Ovary (tissue), 3 donors: ENCODE measurements around the gene TTLL5.

Experiments used
- CTCF ChIP-seq, 3 donors: fragments of 450-650 bp in 2 of 3; fragments of 200-600 bp in 1 of 3; IDR thresholded peaks; one replicate each; pipeline versions ENCODE4 v1.5.1 to v1.8.0; 2016 to 2022; ENCODE audit warnings: antibody characterized with exemption in 3 of 3, mild to moderate bottlenecking in 1 of 3
- EP300 ChIP-seq: sonication (generic); formaldehyde crosslinking; IDR thresholded peaks from one replicate; pipeline ENCODE4 v1.6.1; 2017; ENCODE audit warnings: antibody characterized with exemption
- donor health status: DM: no; HTN: no; CAD: no.

DNA sequence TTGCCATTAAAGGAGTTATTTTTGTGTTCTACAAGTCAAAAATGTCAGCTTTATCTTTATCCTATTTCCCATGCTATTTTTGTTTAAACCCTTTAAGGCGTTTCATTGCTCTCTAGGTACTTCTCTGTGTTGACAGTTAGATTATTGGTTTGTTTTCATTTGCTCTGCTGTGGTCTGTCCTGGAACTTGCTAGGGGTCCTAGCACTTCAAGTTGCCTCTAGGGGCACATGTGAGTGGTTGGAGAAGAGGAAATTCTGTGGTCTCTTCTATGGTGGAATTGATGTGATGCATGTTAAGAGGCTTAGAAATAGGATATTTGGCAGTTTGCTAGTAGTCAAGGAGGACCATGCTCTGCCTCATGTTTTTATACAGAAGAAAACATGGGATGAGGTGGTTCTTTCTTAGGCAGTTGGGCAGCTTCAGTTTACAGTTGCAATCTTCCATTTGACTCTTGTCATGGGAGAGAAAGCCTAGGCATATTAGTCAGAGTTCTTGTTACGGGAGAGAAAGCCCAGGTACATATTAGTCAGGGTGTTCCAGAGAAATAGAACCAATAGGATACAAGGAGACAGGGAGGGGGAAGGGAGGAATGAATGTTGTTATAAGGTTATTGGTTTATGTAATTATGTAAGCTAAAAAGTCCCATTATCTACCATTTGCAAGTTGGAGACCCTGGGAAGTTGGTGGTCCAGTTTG lies 14.4 kb downstream of the TTLL5 start:
- TF ChIP-seq CTCF (IDR thresholded peaks at IDR 0.05) (no peak), EP300 (no peak)
